GM12873 (cell line): Measurements from ENCODE around the gene PLEKHG5.

Experiments
- CTCF ChIP-seq: IDR thresholded peaks from 2 replicates; pipeline ENCODE4 v1.5.1; 2012; ENCODE audit warnings: low read depth, mild to moderate bottlenecking, moderate library complexity, low read length, control low read depth; ENCODE audit not compliant: insufficient read depth; ENCODE audit errors: missing control alignments

PLEKHG5 gene

GRCh38 chr1:6510493-6510892 lies 19.0 kb upstream of the PLEKHG5 start:
- TF ChIP-seq CTCF: no peak

GRCh38 chr1:6509919-6510291 lies 18.4 kb upstream of the PLEKHG5 start:
- no peak for TF ChIP-seq CTCF

GRCh38 chr1:6509220-6509918 lies 17.9 kb upstream of the PLEKHG5 start:
- TF ChIP-seq CTCF: no peak

- no peak for TF ChIP-seq CTCF
Measured at GRCh38 chr1:6508816-6509189, 17.3 kb upstream of the PLEKHG5 start.

- TF ChIP-seq CTCF: no peak
Measured at GRCh38 chr1:6508154-6508815, 16.8 kb upstream of the PLEKHG5 start.

GRCh38 chr1:6507461-6507911 lies 16.0 kb upstream of the PLEKHG5 start:
- no peak for TF ChIP-seq CTCF

- TF ChIP-seq CTCF: no peak
Measured at GRCh38 chr1:6507037-6507428, 15.6 kb upstream of the PLEKHG5 start.
